Keratinocyte (primary cell): ENCODE results near the gene CHCHD6. TPM values are rescaled to one million over a fixed set of nuclear protein-coding genes. Genes with fewer than 3 reads are reported as not detected.

Source experiments
- DNase-seq: peaks from one replicate; pipeline ENCODE4 v3.0.0-alpha.2; 2011; ENCODE audit warnings: low read depth, missing footprints, low spot score
- FAIRE-seq: peaks from 2 replicates; lab custom pipeline; 2011; peaks lifted over from hg19 to GRCh38; lab: Jason Lieb, UNC
- H2AFZ ChIP-seq: 2 replicates; pipeline ENCODE4 v1.6.0; 2012; ENCODE audit warnings: low read length, control low read depth, inconsistent platforms; ENCODE audit not compliant: control insufficient read depth
- H3K27ac ChIP-seq: 2 replicates; pipeline ENCODE4 v1.5.1; 2011; ENCODE audit warnings: low read length; ENCODE audit not compliant: control insufficient read depth, insufficient read depth
- H3K27me3 ChIP-seq: 3 replicates; pipeline ENCODE4 v1.6.0; 2011; ENCODE audit warnings: low read length; ENCODE audit not compliant: control insufficient read depth, insufficient read depth; ENCODE audit errors: extremely low read depth
- H3K36me3 ChIP-seq, 2 experiments: 2 replicates in 1 of 2; 3 replicates in 1 of 2; pipeline ENCODE4 v1.5.1; 2011; ENCODE audit warnings: low read length in 2 of 2, mild to moderate bottlenecking in 1 of 2; ENCODE audit not compliant: control insufficient read depth in 2 of 2, insufficient read depth in 2 of 2; ENCODE audit errors: extremely low read depth in 1 of 2
- H3K4me1 ChIP-seq: 3 replicates; pipeline ENCODE4 v1.5.1; 2011; ENCODE audit warnings: low read length; ENCODE audit not compliant: control insufficient read depth, insufficient read depth; ENCODE audit errors: extremely low read depth
- H3K4me2 ChIP-seq: 3 replicates; pipeline ENCODE4 v1.6.0; 2011; ENCODE audit warnings: low read depth, low read length; ENCODE audit not compliant: control insufficient read depth, insufficient read depth; ENCODE audit errors: extremely low read depth
- H3K4me3 ChIP-seq, 3 experiments: fragments of 200-600 bp in 1 of 3; sonication (generic) in 1 of 3; 2 replicates in 2 of 3; 3 replicates in 1 of 3; pipeline ENCODE4 v1.5.1; 2011 to 2016; ENCODE audit warnings: low read length in 3 of 3, mild to moderate bottlenecking in 3 of 3, control low read depth in 2 of 3, inconsistent platforms in 1 of 3, low read depth in 1 of 3, mixed read lengths in 1 of 3, mixed run types in 1 of 3, moderate library complexity in 1 of 3; ENCODE audit not compliant: control insufficient read depth in 2 of 3, insufficient read depth in 2 of 3; ENCODE audit errors: extremely low read depth in 1 of 3
- H3K79me2 ChIP-seq: 2 replicates; pipeline ENCODE4 v1.6.0; 2012; ENCODE audit warnings: low read length; ENCODE audit not compliant: control insufficient read depth, insufficient read depth
- H3K9ac ChIP-seq: 3 replicates; pipeline ENCODE4 v1.6.0; 2011; ENCODE audit warnings: low read length; ENCODE audit not compliant: control insufficient read depth, insufficient read depth; ENCODE audit errors: extremely low read depth
- H3K9me1 ChIP-seq: 3 replicates; pipeline ENCODE4 v1.6.0; 2011; ENCODE audit warnings: low read length; ENCODE audit not compliant: control insufficient read depth, insufficient read depth; ENCODE audit errors: extremely low read depth
- H3K9me3 ChIP-seq: 2 replicates; pipeline ENCODE4 v1.5.1; 2012; ENCODE audit warnings: low read depth, low read length; ENCODE audit not compliant: control insufficient read depth
- H4K20me1 ChIP-seq: 3 replicates; pipeline ENCODE4 v1.6.0; 2011; ENCODE audit warnings: low read length; ENCODE audit not compliant: control insufficient read depth, insufficient read depth; ENCODE audit errors: extremely low read depth
- EZH2 ChIP-seq: IDR thresholded peaks from one replicate; pipeline ENCODE4 v1.6.1; 2012; ENCODE audit warnings: inconsistent platforms, mild to moderate bottlenecking, low read length, moderate library complexity
- dilution Hi-C: fragments of 300-500 bp; cut with MboI; formaldehyde crosslinking; loops from one replicate; pipeline ENCODE4 v1.7.0; 2020; ENCODE audit warnings: low sequenced_read_pairs; ENCODE audit not compliant: extremely low pct_ligation_motif_present
- polyA plus RNA-seq, 5 experiments: library from polyadenylated mRNA; depleted of rRNA in 3 of 5; stranded (reverse) in 3 of 5; stranded (forward) in 1 of 5; unstranded in 1 of 5; fragments of >200 nt; gene quantifications; 1 replicate in 1 of 5; 2 replicates in 3 of 5; 3 replicates in 1 of 5; pipeline versions ENCODE4 v1.2.1 to v1.2.3, GENCODE V29; 2011 to 2012; ENCODE audit warnings: missing spikeins in 2 of 5, low read depth in 1 of 5, low replicate concordance in 1 of 5
- TF ChIP-seq, protein P1 (sequence below), 3 experiments: IDR thresholded peaks in 1 of 3; conservative IDR thresholded peaks in 1 of 3; optimal IDR thresholded peaks in 1 of 3; 2 replicates in 2 of 3; 3 replicates in 1 of 3; pipeline versions ENCODE3 to v1.5.1; 2011; ENCODE audit warnings: low read length in 3 of 3, mild to moderate bottlenecking in 3 of 3, moderate library complexity in 2 of 3, control low read depth in 1 of 3, inconsistent platforms in 1 of 3; ENCODE audit not compliant: insufficient read depth in 2 of 3; ENCODE audit errors: extremely low read depth in 1 of 3

The CHCHD6 gene
- polyA plus RNA-seq, 1 donor (not counting 4 experiments of a cell fraction or from before 2014, with no cell fraction given) = 21.7 TPM

DNA sequence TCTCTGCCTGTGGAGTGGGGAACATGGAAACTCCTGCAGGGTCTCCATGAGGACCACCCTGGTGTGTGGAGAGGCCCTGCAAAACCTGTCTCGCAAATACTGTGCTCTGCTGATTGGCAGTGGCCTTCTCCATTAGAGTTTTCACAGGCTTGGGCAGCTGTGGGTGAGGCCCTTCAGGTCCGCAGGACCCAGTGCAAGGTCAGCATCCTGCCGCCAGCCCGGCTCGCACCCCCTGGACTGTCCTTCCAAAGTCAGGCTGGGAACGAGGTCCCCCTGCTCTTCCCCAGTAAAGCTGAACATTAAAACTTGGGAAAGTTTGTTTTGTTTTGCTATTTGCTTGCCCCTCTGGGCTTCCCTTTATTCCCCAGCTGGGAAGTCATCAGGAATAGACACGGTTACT lies 193.9 kb downstream of the CHCHD6 start:
- no peak overlapping the region for H3K27ac ChIP-seq
- no peaks in the 10 kb centered on the region for H4K20me1 ChIP-seq
- H3K4me3 ChIP-seq = no peak overlapping the region
- no peak overlapping the region for H3K9ac ChIP-seq
- no peak overlapping the region for H3K4me2 ChIP-seq
- H3K9me1 ChIP-seq = peaks cover 2% of the 10 kb centered on the region
- TF ChIP-seq, protein P1, sequence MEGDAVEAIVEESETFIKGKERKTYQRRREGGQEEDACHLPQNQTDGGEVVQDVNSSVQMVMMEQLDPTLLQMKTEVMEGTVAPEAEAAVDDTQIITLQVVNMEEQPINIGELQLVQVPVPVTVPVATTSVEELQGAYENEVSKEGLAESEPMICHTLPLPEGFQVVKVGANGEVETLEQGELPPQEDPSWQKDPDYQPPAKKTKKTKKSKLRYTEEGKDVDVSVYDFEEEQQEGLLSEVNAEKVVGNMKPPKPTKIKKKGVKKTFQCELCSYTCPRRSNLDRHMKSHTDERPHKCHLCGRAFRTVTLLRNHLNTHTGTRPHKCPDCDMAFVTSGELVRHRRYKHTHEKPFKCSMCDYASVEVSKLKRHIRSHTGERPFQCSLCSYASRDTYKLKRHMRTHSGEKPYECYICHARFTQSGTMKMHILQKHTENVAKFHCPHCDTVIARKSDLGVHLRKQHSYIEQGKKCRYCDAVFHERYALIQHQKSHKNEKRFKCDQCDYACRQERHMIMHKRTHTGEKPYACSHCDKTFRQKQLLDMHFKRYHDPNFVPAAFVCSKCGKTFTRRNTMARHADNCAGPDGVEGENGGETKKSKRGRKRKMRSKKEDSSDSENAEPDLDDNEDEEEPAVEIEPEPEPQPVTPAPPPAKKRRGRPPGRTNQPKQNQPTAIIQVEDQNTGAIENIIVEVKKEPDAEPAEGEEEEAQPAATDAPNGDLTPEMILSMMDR (optimal IDR thresholded peaks at IDR 0.05 in 1 of 3, IDR thresholded peaks at IDR 0.05 in 1 of 3, conservative IDR thresholded peaks at IDR 0.05 in 1 of 3; ENCODE audit: extremely low read depth in 1 of 3, insufficient read depth in 2 of 3, low read length in 3 of 3) = no peak
- TF ChIP-seq EZH2 = no peak
- dilution Hi-C loops = no loop called here
- H3K36me3 ChIP-seq = no peaks in the 10 kb centered on the region
- no peaks in the 10 kb centered on the region for H3K9me3 ChIP-seq
- H2AFZ ChIP-seq = no peak overlapping the region
- FAIRE-seq = no peak
- DNase-seq = no peak
- H3K4me1 ChIP-seq = peaks cover 20% of the 10 kb centered on the region
- no peaks in the 10 kb centered on the region for H3K79me2 ChIP-seq
- no peaks in the 10 kb centered on the region for H3K27me3 ChIP-seq

- Histone ChIP-seq H2AFZ (no peak overlapping the region), H3K27ac (no peak overlapping the region), H3K79me2 (no peaks in the 10 kb centered on the region), H3K4me3 (no peak overlapping the region), H3K9me1 (peaks cover 2% of the 10 kb centered on the region), H4K20me1 (no peaks in the 10 kb centered on the region), H3K27me3 (no peaks in the 10 kb centered on the region), H3K36me3 (no peaks in the 10 kb centered on the region), H3K9me3 (no peaks in the 10 kb centered on the region), H3K9ac (no peak overlapping the region), H3K4me2 (no peak overlapping the region), H3K4me1 (peaks cover 5% of the 10 kb centered on the region)
- no peak for FAIRE-seq
- no peak for DNase-seq
- TF ChIP-seq, protein P1 (optimal IDR thresholded peaks at IDR 0.05 in 1 of 3, IDR thresholded peaks at IDR 0.05 in 1 of 3, conservative IDR thresholded peaks at IDR 0.05 in 1 of 3; ENCODE audit: extremely low read depth in 1 of 3, insufficient read depth in 2 of 3, low read length in 3 of 3) = no peak
- no peak for TF ChIP-seq EZH2
- dilution Hi-C loops = no loop called here
Observed at GRCh38 chr3:126900859-126901540, 197.0 kb downstream of the CHCHD6 start.
